NCI-H748 (cell line): ENCODE results near the gene RPP30.

Source experiments
- DNase-seq: peaks from one replicate; lab custom pipeline; 2025; ENCODE audit not compliant: unreplicated experiment; lab: John Stamatoyannopoulos, UW

The RPP30 gene

GRCh38 chr10:90871766-90872647 lies at the start of gene RPP30:
TSS of gene RPP30 (plus strand) at chr10:90871974. CDS start at chr10:90871987, 13 bp downstream.
- peak; percentile 79 for DNase-seq

GRCh38 chr10:90822508-90822907 lies 49.3 kb upstream of the RPP30 start:
- DNase-seq, result no peak

GRCh38 chr10:90832111-90832510 lies 39.7 kb upstream of the RPP30 start:
- no peak for DNase-seq

GRCh38 chr10:90834326-90834725 lies 37.4 kb upstream of the RPP30 start:
- DNase-seq, result no peak

- no peak for DNase-seq
Measured at GRCh38 chr10:90837486-90837885, 34.3 kb upstream of the RPP30 start.

- no peak for DNase-seq
Measured at GRCh38 chr10:90842725-90843124, 29.0 kb upstream of the RPP30 start.

GRCh38 chr10:90845726-90846125 lies 26.0 kb upstream of the RPP30 start:
- DNase-seq, result no peak

GRCh38 chr10:90846746-90847145 lies 25.0 kb upstream of the RPP30 start:
- no peak for DNase-seq

- DNase-seq, result no peak
Measured at GRCh38 chr10:90847436-90847835, 24.3 kb upstream of the RPP30 start.

- DNase-seq, result no peak
Measured at GRCh38 chr10:90849956-90850749, 21.6 kb upstream of the RPP30 start.

GRCh38 chr10:90855126-90855525 lies 16.6 kb upstream of the RPP30 start:
- DNase-seq, result no peak

- DNase-seq, result no peak
Measured at GRCh38 chr10:90856261-90856660, 15.5 kb upstream of the RPP30 start.

GRCh38 chr10:90856964-90857634 lies 14.7 kb upstream of the RPP30 start:
- peak; percentile 47 for DNase-seq

GRCh38 chr10:90857635-90858460 lies 13.9 kb upstream of the RPP30 start, which contains the start of gene HTR7:
TSS of gene HTR7 (minus strand) at chr10:90858039. CDS start at chr10:90857671, 368 bp downstream.
- peak; percentile 69 for DNase-seq

GRCh38 chr10:90858461-90858968 lies 13.3 kb upstream of the RPP30 start:
- no peak for DNase-seq

GRCh38 chr10:90859321-90859751 lies 12.4 kb upstream of the RPP30 start:
- DNase-seq, result no peak

- DNase-seq, result no peak
Measured at GRCh38 chr10:90860790-90861189, 11.0 kb upstream of the RPP30 start.

- peak; percentile 22 for DNase-seq
Measured at GRCh38 chr10:90862908-90863514, 8.8 kb upstream of the RPP30 start.

GRCh38 chr10:90865401-90865800 lies 6.4 kb upstream of the RPP30 start:
- DNase-seq, result peak; percentile 0
